HepG2 (cell line): ENCODE data around the gene LRRC40. TPM values are rescaled to one million over a fixed set of nuclear protein-coding genes. Genes with fewer than 3 reads are reported as not detected.
A peak's percentile ranks its signal among the peaks of the same experiment; 100 is the strongest.

Experiments
- EEA1 ChIP-seq: sonication (generic); formaldehyde crosslinking; IDR thresholded peaks from 2 replicates; pipeline ENCODE4 v1.5.1; 2020; ENCODE audit warnings: mild to moderate bottlenecking, missing genetic modification reagents, borderline replicate concordance
- ELF1 ChIP-seq: sonication (generic); formaldehyde crosslinking; IDR thresholded peaks from 2 replicates; pipeline ENCODE4 v1.4.0; 2020; ENCODE audit warnings: missing genetic modification reagents
- EZH2 ChIP-seq: conservative IDR thresholded peaks from 2 replicates; pipeline ENCODE4 v1.6.1; 2012; ENCODE audit warnings: mild to moderate bottlenecking, low read depth, low read length, moderate library complexity
- FOXO4 ChIP-seq: sonication (generic); formaldehyde crosslinking; conservative IDR thresholded peaks from 2 replicates; pipeline ENCODE4 v1.8.1; 2023; ENCODE audit warnings: missing genetic modification reagents
- GZF1 ChIP-seq: sonication (generic); formaldehyde crosslinking; IDR thresholded peaks from 2 replicates; pipeline ENCODE4 v1.5.1; 2020; ENCODE audit warnings: mild to moderate bottlenecking, missing genetic modification reagents
- IRX3 ChIP-seq: sonication (generic); formaldehyde crosslinking; IDR thresholded peaks from 2 replicates; pipeline ENCODE4 v1.8.1; 2023; ENCODE audit warnings: mild to moderate bottlenecking, low read depth, missing genetic modification reagents, borderline replicate concordance
- MAF1 ChIP-seq: sonication (generic); formaldehyde crosslinking; IDR thresholded peaks from 2 replicates; pipeline ENCODE4 v1.5.0; 2020; ENCODE audit warnings: missing genetic modification reagents, borderline replicate concordance
- MXD4 ChIP-seq: IDR thresholded peaks from 2 replicates; pipeline ENCODE4 v1.6.1; 2016; ENCODE audit warnings: mild to moderate bottlenecking, missing biosample characterization, missing genetic modification reagents
- POLR2AphosphoS2 ChIP-seq: IDR thresholded peaks from 2 replicates; pipeline ENCODE4 v1.6.1; 2011; ENCODE audit warnings: low read depth, low read length, improper control_type of control experiment
- RBAK ChIP-seq: sonication (generic); formaldehyde crosslinking; IDR thresholded peaks from 2 replicates; pipeline ENCODE4 v1.5.1; 2020; ENCODE audit warnings: mild to moderate bottlenecking, missing genetic modification reagents
- SALL2 ChIP-seq: sonication (generic); formaldehyde crosslinking; IDR thresholded peaks from 2 replicates; pipeline ENCODE4 v1.8.1; 2023; ENCODE audit warnings: mild to moderate bottlenecking, missing genetic modification reagents, inconsistent platforms
- SAP130 ChIP-seq: IDR thresholded peaks from 2 replicates; pipeline ENCODE4 v1.6.1; 2016; ENCODE audit warnings: low read depth
- SPEN ChIP-seq: sonication (generic); formaldehyde crosslinking; IDR thresholded peaks from 2 replicates; pipeline ENCODE4 v1.5.1; 2020; ENCODE audit warnings: low read depth, mild to moderate bottlenecking, missing genetic modification reagents
- TCF7L2 ChIP-seq: IDR thresholded peaks from 2 replicates; pipeline ENCODE4 v1.6.1; 2011; ENCODE audit warnings: mild to moderate bottlenecking, low read depth, low read length, moderate library complexity
- ZFYVE20 ChIP-seq: sonication (generic); formaldehyde crosslinking; IDR thresholded peaks from 2 replicates; pipeline ENCODE4 v1.8.0; 2023; ENCODE audit warnings: low read depth, mild to moderate bottlenecking, moderate library complexity, missing genetic modification reagents, borderline replicate concordance
- ZMYM4 ChIP-seq: sonication (generic); formaldehyde crosslinking; IDR thresholded peaks from 2 replicates; pipeline ENCODE4 v1.8.1; 2023; ENCODE audit warnings: mild to moderate bottlenecking, missing genetic modification reagents
- ZNF225 ChIP-seq: sonication (generic); formaldehyde crosslinking; IDR thresholded peaks from 2 replicates; pipeline ENCODE4 v1.4.0; 2020; ENCODE audit warnings: mild to moderate bottlenecking, missing genetic modification reagents
- ZNF557 ChIP-seq: sonication (generic); formaldehyde crosslinking; IDR thresholded peaks from 2 replicates; pipeline ENCODE4 v1.4.0; 2020; ENCODE audit warnings: missing genetic modification reagents
- ZNF558 ChIP-seq: sonication (generic); formaldehyde crosslinking; IDR thresholded peaks from 2 replicates; pipeline ENCODE4 v1.9.0; 2022; ENCODE audit warnings: mild to moderate bottlenecking, missing genetic modification reagents, borderline replicate concordance
- ZNF605 ChIP-seq: sonication (generic); formaldehyde crosslinking; IDR thresholded peaks from 2 replicates; pipeline ENCODE4 v1.8.0; 2022; ENCODE audit warnings: mild to moderate bottlenecking, missing genetic modification reagents
- ZNF619 ChIP-seq: sonication (generic); formaldehyde crosslinking; IDR thresholded peaks from 2 replicates; pipeline ENCODE4 v1.4.0; 2020; ENCODE audit warnings: mild to moderate bottlenecking, missing genetic modification reagents
- ZSCAN21 ChIP-seq: sonication (generic); formaldehyde crosslinking; IDR thresholded peaks from 2 replicates; pipeline ENCODE4 v1.8.0; 2022; ENCODE audit warnings: mild to moderate bottlenecking, missing genetic modification reagents, moderate library complexity, borderline replicate concordance
- polyA plus RNA-seq, 8 experiments: library from polyadenylated mRNA; depleted of rRNA in 3 of 8; stranded (reverse) in 7 of 8; unstranded in 1 of 8; fragments of >200 nt; fragmentation: Illumina TruSeq in 4 of 8; extraction: Trizol in 4 of 8; gene quantifications; 2 replicates each; pipeline versions ENCODE4 v1.2.1 to v1.2.3, GENCODE V29; 2011 to 2016; ENCODE audit warnings: low read depth in 4 of 8, missing spikeins in 1 of 8, mixed read lengths in 1 of 8; ENCODE audit not compliant: insufficient read depth in 1 of 8
- total RNA-seq, 5 experiments: library from RNA; depleted of rRNA; stranded (reverse); fragments of >200 nt; fragmentation: Illumina TruSeq; extraction: Trizol; gene quantifications; 2 replicates each; pipeline ENCODE4 v1.2.3, GENCODE V29; 2016; ENCODE audit warnings: low read depth in 1 of 5
- TF ChIP-seq, protein P1 (sequence below): sonication (generic); formaldehyde crosslinking; IDR thresholded peaks from 2 replicates; pipeline ENCODE4 v1.5.1; 2020; ENCODE audit warnings: missing genetic modification reagents, mild to moderate bottlenecking, borderline replicate concordance
- TF ChIP-seq, protein P2 (sequence below): sonication (generic); formaldehyde crosslinking; IDR thresholded peaks from 2 replicates; pipeline ENCODE4 v1.8.0; 2023; ENCODE audit warnings: mild to moderate bottlenecking, missing genetic modification reagents
- TF ChIP-seq, protein P3 (sequence below): sonication (generic); formaldehyde crosslinking; IDR thresholded peaks from 2 replicates; pipeline ENCODE4 v1.4.0; 2020; ENCODE audit warnings: low read depth, mild to moderate bottlenecking, missing genetic modification reagents

Gene LRRC40
- total and polyA plus RNA-seq, 2 of the 13 experiments (the other 11 are each of a cell fraction or from before 2014, with no cell fraction given) = 10.3 to 32.7 TPM

GRCh38 chr1:70221238-70222121, 16.1 kb upstream of the LRRC40 start, which contains the start of gene SRSF11 (continued):
- TF ChIP-seq MXD4 (CRISPR knock-in tag) = peak; percentile 85; the same call in 1 of the 2 replicates
- TF ChIP-seq ZNF605 (CRISPR knock-in tag) = peak; percentile 97
- TF ChIP-seq, protein P1, sequence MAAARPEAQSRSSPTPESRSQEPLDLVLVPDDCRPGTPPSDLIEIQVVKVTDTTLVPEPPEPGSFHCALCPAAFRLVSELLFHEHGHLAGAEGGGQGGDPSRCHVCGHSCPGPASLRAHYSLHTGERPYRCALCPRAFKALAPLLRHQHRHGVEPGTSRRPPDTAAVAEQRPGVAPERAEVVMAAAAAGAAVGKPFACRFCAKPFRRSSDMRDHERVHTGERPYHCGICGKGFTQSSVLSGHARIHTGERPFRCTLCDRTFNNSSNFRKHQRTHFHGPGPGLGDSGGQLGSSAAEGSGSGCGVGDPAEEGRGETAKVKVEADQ (CRISPR knock-in tag) = peak; percentile 34; the same call in 1 of the 2 replicates
- TF ChIP-seq, protein P2, sequence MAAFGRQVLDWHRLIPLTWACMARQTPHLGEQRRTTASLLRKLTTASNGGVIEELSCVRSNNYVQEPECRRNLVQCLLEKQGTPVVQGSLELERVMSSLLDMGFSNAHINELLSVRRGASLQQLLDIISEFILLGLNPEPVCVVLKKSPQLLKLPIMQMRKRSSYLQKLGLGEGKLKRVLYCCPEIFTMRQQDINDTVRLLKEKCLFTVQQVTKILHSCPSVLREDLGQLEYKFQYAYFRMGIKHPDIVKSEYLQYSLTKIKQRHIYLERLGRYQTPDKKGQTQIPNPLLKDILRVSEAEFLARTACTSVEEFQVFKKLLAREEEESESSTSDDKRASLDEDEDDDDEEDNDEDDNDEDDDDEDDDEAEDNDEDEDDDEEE (CRISPR knock-in tag) = peak; percentile 45; the same call in 1 of the 2 replicates
- 0 out of 2 replicates have a peak, but pooled peaks have one; percentile 46 for TF ChIP-seq ZNF619 (CRISPR knock-in tag)
- no peak for TF ChIP-seq RBAK (CRISPR knock-in tag)
- no peak for TF ChIP-seq POLR2AphosphoS2
- TF ChIP-seq SAP130 (CRISPR knock-in tag) = peak; percentile 92
- no peak for TF ChIP-seq EZH2
- TF ChIP-seq MAF1 (CRISPR knock-in tag) = no peak
- TF ChIP-seq ZSCAN21 = peak; percentile 78; the same call in 1 of the 2 replicates
- TF ChIP-seq, protein P3, sequence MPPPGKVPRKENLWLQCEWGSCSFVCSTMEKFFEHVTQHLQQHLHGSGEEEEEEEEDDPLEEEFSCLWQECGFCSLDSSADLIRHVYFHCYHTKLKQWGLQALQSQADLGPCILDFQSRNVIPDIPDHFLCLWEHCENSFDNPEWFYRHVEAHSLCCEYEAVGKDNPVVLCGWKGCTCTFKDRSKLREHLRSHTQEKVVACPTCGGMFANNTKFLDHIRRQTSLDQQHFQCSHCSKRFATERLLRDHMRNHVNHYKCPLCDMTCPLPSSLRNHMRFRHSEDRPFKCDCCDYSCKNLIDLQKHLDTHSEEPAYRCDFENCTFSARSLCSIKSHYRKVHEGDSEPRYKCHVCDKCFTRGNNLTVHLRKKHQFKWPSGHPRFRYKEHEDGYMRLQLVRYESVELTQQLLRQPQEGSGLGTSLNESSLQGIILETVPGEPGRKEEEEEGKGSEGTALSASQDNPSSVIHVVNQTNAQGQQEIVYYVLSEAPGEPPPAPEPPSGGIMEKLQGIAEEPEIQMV = no peak
- peak; percentile 89 for TF ChIP-seq ZNF225
- TF ChIP-seq IRX3 = peak; percentile 24; the same call in 1 of the 2 replicates
- TF ChIP-seq GZF1 = peak; percentile 44; the same call in 1 of the 2 replicates
- TF ChIP-seq ZFYVE20 = no peak; the same call in 1 of the 2 replicates
- peak; percentile 91 for TF ChIP-seq SALL2
- TF ChIP-seq ZMYM4 = peak; percentile 94
- no peak for TF ChIP-seq TCF7L2
- TF ChIP-seq ZNF557 = 0 out of 2 replicates have a peak, but pooled peaks have one; percentile 42
- TF ChIP-seq FOXO4 (CRISPR knock-in tag) = 0 out of 2 replicates have a peak, but pooled peaks have one; percentile 65
- peak; percentile 23; the same call in 1 of the 2 replicates for TF ChIP-seq ELF1
- no peak for TF ChIP-seq EEA1 (CRISPR knock-in tag)
- peak; percentile 92 for TF ChIP-seq SPEN (CRISPR knock-in tag)
- TF ChIP-seq ZNF558 (CRISPR knock-in tag) = 0 out of 2 replicates have a peak, but pooled peaks have one; percentile 84
